H54 (cell line): ENCODE measurements around the gene NAGK.

Source experiments
- DNase-seq: peaks from one replicate; pipeline ENCODE4 v3.0.0; 2011; ENCODE audit warnings: low spot score, mixed read lengths; ENCODE audit not compliant: insufficient read length
- FAIRE-seq: peaks from 3 replicates; lab custom pipeline; 2011; peaks lifted over from hg19 to GRCh38; lab: Jason Lieb, UNC
- POLR2A ChIP-seq: IDR thresholded peaks from 2 replicates; pipeline ENCODE4 v1.6.1; 2011; ENCODE audit warnings: low read depth, mild to moderate bottlenecking, low read length

Gene NAGK

GRCh38 chr2:71060871-71061270 lies 7.6 kb upstream of the NAGK start:
- FAIRE-seq (no peak), DNase-seq (no peak)
- no peak for TF ChIP-seq POLR2A

- FAIRE-seq (no peak), DNase-seq (no peak)
- TF ChIP-seq POLR2A, result no peak
These were observed 5.2 kb upstream of the NAGK start for GRCh38 chr2:71063216-71063615.

- FAIRE-seq, result no peak
- TF ChIP-seq POLR2A, result no peak
- no peak for DNase-seq
These were observed 4.3 kb upstream of the NAGK start for GRCh38 chr2:71064110-71064611.

GRCh38 chr2:71064754-71065621 lies 3.5 kb upstream of the NAGK start:
- TF ChIP-seq POLR2A, result no peak
- no peak for FAIRE-seq
- DNase-seq, result no peak

GRCh38 chr2:71066856-71067255 lies 1.6 kb upstream of the NAGK start:
- no peak for DNase-seq
- TF ChIP-seq POLR2A, result no peak
- no peak for FAIRE-seq

- no peak for TF ChIP-seq POLR2A
- FAIRE-seq (no peak), DNase-seq (no peak)
These were observed 756 bp upstream of the NAGK start for GRCh38 chr2:71067567-71068217.

GRCh38 chr2:71069376-71069775 lies 928 bp downstream of the NAGK start:
- no peak for TF ChIP-seq POLR2A
- no peak for FAIRE-seq
- DNase-seq, result no peak

GRCh38 chr2:71070294-71071093 lies 2.0 kb downstream of the NAGK start:
- DNase-seq (no peak), FAIRE-seq (no peak)
- TF ChIP-seq POLR2A, result no peak

GRCh38 chr2:71071681-71072398 lies 3.4 kb downstream of the NAGK start:
- no peak for DNase-seq
- no peak for FAIRE-seq
- TF ChIP-seq POLR2A, result no peak

- TF ChIP-seq POLR2A, result no peak
- DNase-seq, result no peak
- no peak for FAIRE-seq
These were observed 4.0 kb downstream of the NAGK start for GRCh38 chr2:71072492-71072891.

- no peak for FAIRE-seq
- no peak for TF ChIP-seq POLR2A
- DNase-seq, result no peak
These were observed 5.0 kb downstream of the NAGK start for GRCh38 chr2:71073475-71073874.

- no peak for FAIRE-seq
- DNase-seq, result no peak
- TF ChIP-seq POLR2A, result no peak
These were observed 6.5 kb downstream of the NAGK start for GRCh38 chr2:71074893-71075395.

- FAIRE-seq, result no peak
- no peak for TF ChIP-seq POLR2A
- no peak for DNase-seq
These were observed 10.2 kb downstream of the NAGK start for GRCh38 chr2:71078624-71079023.
